ENCODE data around the gene CEP170.
A peak's percentile ranks its signal among the peaks of the same experiment; 100 is the strongest.

Gene CEP170

GRCh38 chr1:243254927-243255790, at the start of gene CEP170:
TSS of gene CEP170 (minus strand) at chr1:243255281. CDS start at chr1:243225280, 30,001 bp downstream.
- peak; percentile 100 for DNase-seq

DNA sequence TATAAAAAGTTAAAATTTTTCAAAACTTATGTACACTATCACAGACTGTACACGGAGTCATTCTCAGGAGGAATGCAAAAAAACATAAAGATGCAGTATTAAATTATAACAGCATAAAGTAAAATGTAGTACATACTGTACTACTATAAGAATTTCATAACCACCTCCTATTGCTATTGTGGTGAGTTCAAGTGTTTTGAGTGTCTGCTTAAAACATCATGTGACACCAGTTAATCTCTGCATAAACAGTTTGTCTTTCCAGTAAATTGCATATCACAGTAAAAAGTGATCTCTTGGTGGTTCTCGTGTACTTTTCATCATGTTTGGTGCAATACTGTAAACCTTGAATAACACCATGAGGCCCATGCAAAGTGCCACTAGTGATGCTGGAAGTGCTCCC, 46.0 kb upstream of the CEP170 start:
- no peak for DNase-seq

DNA sequence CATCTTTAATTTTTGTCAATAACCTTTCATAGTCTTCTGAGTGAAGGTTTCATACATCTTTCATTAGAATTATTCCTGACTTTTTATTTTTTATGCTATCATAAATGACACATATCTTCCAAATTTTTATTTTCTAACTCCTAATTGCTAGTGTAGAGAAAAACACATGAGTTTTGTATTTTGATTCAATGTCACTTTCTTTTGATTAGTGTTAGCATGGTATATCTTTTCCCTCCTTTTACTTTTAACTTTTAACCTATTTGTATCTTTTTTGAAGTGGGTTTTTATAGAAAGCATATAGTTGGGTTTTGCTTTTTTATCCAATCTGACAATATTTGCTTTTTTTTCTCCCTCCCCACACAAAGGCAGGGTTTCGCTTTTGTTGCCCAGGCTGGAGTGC, 44.0 kb upstream of the CEP170 start:
- no peak for DNase-seq

GRCh38 chr1:243294723-243295121, 39.6 kb upstream of the CEP170 start:
- no peak for DNase-seq

DNA sequence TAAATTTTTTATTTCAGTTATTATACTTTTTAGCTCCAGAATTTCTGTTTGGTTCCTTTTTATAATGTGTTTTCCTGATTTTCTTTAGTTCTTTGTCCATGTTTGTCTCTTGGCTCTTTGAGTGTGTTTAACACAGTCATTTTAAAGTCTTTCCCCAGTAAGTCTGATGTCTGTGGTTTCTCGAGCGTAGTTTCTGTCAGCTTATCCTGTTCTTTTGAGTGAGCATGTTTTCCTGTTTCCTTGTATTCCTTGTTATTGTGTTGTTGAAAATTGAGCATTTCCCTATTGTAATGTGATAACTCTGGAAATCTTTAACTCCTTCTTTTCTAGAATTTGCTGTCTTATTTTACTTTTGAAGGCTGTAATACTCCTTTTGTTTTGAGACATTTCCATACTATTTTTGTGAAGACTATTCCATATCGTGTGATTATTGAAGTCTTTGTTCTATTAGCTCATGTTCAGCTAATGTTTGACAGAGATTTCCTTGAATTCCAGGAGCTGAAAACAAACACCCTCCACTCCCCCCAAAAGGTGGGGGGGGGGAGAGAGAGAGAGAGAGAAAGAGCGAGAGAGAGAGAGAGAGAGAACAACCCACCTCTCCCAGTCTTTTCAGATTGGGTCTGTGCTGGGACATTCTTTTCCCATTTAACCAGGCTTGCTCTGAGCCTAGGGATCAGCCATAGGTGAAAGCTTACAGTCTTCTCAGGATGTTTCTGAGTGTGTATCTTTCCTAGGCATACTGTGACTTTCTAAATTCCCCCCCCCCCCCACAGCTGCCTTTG, 39.1 kb upstream of the CEP170 start:
- DNase-seq: no peak

GRCh38 chr1:243292117-243292516, 37.0 kb upstream of the CEP170 start:
- DNase-seq: no peak

GRCh38 chr1:243291292-243291691, 36.2 kb upstream of the CEP170 start:
- no peak for DNase-seq

GRCh38 chr1:243288062-243288461, 33.0 kb upstream of the CEP170 start:
- DNase-seq: no peak

- no peak for DNase-seq
Observed at GRCh38 chr1:243287652-243288051, 32.6 kb upstream of the CEP170 start.

- no peak for DNase-seq
Observed at GRCh38 chr1:243287123-243287460, 32.0 kb upstream of the CEP170 start.

- no peak for DNase-seq
Observed at GRCh38 chr1:243286409-243287122, 31.5 kb upstream of the CEP170 start.

DNA sequence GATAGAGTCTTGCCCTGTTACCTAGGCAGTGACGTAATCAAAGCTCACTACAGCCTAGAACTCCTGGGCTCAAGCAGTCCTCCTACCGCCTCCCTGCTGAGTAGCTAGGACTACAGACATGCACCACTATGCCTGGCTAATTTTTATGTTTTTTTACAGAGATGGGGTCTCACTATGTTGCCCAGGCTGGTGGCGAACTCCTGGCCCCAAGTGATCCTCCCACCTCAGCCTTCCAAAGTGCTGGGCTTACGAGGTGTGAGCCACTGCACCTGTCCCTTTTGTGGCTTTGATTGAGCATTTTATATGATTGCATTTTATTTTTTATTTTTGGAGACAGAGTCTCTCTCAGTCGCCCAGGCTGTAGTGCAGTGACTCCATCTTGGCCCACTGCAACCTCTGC, 26.6 kb upstream of the CEP170 start:
- no peak for DNase-seq

- no peak for DNase-seq
Observed at GRCh38 chr1:243280571-243281129, 25.6 kb upstream of the CEP170 start.

DNA sequence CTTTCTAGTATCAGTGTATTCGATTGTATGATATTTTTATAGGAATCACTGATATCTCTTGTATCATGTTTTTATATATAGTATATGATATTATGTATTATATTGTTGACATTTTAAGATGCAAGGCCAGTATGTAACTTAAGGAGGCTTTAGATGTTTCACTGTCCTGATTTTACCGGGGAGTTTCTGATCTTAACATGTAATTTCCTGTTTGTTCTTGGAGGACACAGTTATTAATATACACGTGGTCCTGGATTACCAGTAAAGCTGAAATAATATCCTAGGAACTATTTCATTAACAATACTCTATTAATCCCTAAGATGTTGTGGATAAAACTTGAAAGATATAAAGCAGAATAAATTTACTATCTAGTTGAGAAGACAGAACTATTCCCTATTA, 20.2 kb upstream of the CEP170 start:
- DNase-seq: no peak

DNA sequence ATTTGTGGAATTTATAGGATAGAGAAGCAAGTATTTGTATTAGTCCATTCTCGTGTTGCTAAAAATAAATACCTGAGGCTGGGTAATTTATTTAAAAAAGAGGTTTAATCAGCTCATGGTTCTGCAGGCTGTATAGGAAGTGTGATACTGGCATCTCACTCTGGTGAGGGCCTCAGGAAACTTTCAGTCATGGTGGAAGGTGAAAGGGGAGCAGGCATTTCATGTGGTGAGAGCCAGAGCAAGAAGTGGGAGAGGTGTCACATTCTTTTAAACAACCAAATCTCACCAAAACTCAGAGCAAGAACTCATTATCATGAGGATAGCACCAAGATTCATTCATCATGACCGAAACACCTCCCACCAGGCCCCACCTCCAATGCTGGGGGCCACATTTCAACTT, 18.9 kb upstream of the CEP170 start:
- no peak for DNase-seq

DNA sequence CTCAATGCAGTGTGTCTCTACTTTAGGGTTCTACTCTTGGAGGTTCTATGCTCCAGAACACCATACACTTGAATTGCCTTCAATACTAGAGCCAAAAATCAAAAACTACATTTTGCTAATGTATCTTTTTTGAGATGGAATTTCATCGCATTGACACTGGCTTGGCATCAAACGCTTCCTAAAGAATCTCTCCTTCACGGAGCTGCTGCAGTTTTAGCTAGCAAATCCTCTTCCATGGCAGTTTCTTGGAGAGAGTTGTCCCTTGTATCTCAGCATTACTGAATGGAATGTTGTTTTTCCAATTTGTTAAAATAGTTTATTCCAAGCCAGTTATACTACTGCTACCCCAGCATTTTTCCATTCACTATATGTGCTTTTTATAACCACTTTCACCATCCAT, 18.4 kb upstream of the CEP170 start:
- DNase-seq: no peak

- no peak for DNase-seq
Observed at GRCh38 chr1:243272401-243272800, 17.3 kb upstream of the CEP170 start.

- DNase-seq: no peak
Observed at GRCh38 chr1:243271996-243272395, 16.9 kb upstream of the CEP170 start.

DNA sequence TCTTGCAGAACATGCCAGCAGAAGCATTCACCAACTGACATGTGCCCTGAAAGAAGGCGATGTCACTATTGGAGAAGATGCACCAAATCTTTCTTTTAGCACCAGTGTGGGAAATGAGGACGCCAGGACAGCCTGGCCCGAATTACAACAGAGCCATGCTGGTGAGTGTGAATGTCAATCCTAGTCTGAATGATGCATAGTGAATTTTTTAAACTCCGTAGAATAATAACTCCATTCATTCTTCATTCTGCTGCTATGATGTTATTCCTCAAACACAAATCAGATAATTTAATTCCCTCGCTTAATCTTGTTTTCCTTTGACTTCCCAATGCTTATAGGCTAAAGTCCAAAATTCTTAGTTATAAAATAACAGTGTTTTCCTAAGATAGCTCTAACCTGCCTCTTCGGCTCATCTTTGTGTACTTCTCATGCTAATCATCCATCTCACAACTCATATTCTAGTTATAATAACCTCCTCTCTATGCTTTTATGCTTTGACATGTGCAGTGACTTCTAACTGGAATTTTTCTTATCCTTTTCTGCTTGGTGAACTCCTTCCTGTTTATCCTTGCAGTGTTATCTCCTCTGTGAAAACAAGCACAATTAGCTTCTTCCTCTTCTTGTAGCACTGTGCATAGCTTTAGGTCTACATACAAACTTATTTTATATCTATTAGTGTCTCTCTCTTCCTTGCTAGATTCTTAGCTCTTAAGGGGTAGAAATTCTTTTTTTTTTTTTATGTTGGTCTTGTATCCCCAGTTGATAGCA, 15.2 kb upstream of the CEP170 start:
- DNase-seq: no peak

GRCh38 chr1:243269461-243269801, 14.3 kb upstream of the CEP170 start:
- DNase-seq: no peak

DNA sequence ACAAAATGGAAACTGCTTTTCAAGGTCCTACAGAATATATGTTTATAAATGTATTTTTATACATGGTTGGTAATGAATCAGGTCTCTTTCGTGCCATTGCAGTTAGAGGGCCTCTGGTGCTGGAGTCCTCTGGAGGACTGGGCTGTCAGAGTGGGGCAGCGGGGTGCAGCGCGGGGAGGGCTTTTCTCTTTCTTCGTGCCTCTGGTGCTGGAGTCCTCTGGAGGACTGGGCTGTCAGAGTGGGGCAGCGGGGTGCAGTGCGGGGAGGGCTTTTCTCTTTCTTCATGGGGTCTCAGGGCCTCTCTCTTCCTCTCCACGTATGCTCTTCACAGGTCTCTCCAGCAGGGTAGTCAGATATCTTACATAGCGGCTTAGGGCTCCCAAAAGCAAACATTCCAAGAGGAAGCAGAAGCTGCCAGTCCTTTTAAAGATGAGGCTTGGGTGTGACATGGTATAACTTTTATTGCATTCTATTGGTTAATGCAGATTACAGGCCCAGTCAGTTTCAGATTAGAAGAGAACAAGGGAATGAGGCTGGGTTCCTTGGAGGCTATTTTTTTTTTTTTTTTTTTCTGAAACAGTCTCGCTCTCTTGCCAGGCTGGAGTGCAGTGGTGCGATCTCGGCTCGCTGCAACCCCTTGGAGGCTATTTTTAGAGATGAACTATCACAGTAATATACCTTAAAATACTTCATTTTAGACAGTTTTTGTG, 13.8 kb upstream of the CEP170 start:
- no peak for DNase-seq

All from NCI-H69 (cell line).